AG09319 (cell line): ENCODE measurements around the gene SLC35E2B.
"Not testable (repeated sequence)": the region's sequence is repeated elsewhere in the genome, so short reads cannot be mapped to it uniquely, and the experiment has no call there.

Experiments
- DNase-seq: peaks from one replicate; pipeline ENCODE4 v3.0.0-alpha.2; 2010; ENCODE audit warnings: low read depth; ENCODE audit errors: extremely low read depth
- TF ChIP-seq, protein P1 (sequence below): IDR thresholded peaks from 2 replicates; pipeline ENCODE4 v1.5.1; 2011; ENCODE audit warnings: low read depth, mild to moderate bottlenecking, inconsistent platforms, low read length, moderate library complexity

The SLC35E2B gene

DNA sequence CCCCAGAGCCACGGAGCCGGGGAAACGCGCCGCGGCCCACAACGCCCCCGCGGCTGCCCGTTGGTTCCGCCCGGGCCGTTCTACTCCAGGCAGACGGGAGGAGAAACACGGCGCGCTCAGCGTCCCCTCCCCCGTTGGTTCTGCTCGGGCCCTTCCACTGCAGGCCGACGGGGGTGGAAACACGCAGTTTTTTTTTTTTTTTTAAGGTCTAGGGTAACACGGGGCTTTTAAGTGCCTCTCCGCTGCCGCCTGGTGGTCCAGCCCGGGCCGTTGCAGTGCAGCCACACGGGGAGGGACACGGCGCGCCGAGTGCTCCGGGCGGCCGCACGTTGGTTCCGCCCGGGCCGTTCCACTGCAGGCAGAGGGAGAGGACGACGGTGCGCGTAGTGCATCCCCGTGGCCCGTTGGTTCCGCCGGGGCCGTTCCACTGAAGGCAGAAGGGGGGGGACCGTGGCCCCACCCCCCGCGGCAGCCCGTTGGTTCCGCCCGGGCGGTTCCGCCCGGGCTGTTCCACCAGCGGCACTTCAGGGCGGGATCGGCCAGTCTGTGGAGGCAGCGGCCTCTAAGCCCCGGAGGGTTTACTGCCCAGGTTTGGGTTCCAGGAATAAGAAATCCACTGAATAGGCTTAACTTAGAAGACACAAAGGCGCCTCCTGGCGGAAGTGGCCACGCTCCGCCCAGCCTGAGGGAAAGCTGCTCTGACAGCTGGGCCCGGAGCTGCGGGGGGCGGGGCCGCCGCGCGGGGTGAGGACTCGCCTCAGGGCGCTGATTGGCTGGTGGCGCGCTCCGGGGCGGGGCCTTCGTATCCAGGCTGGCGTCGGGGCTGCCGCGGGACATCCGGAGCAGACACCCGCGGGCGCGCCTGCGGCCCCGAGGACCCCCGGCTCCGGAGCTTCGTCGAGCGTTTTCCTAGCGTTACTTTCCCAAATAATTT lies at the start of gene SLC35E2B:
Gene SLC35E2B (minus strand): TSS at position 82 of the 934 bp plus-strand sequence. CDS start 16,096 bp downstream, outside the sequence.
- peak; percentile 71 for DNase-seq

DNA sequence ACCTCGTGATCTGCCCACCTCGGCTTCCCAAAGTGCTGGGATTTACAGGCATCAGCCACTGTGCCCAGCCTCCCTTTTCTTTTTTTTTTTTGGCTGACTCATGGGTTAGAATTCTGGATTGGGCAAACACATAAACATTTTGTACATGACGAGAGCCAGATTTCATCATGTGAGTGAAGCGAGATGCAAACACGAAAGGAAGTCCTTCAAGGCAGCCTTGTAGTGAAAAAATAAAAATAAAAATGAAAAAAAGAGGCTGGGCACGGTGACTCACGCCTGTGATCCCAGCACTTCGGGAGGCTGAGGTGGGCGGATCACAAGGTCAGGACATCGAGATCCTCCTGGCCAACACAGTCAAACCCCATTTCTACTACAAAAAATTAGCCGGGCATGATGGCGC lies 48.4 kb upstream of the SLC35E2B start:
- DNase-seq: peak; percentile 95

DNA sequence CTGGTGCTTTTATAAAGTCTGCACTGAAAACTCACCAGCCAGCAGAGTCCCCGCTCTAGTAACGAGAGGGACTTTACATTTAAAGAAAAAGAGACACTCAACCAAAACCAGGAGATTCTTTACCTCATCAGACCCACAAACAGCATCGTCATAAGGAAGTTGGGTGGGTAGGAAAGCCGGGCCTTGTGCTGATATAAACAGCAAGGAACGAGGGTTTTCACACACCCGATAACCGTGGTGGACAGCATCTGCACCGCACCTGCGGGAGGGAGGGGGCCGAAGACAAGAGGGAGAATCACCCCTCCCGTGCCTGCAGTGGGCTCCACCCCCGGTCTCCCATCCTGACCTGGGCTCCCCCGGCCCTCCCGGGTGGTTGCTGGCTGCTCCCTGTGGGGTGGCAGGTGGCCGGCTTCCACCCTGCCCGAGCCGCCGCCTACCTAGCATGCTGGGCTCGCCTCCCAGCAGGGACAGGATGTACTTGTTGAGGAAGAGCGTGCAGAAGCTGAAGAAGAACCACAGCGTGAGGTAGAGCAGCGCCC lies 46.3 kb upstream of the SLC35E2B start:
- DNase-seq: not testable (repeated sequence)

DNA sequence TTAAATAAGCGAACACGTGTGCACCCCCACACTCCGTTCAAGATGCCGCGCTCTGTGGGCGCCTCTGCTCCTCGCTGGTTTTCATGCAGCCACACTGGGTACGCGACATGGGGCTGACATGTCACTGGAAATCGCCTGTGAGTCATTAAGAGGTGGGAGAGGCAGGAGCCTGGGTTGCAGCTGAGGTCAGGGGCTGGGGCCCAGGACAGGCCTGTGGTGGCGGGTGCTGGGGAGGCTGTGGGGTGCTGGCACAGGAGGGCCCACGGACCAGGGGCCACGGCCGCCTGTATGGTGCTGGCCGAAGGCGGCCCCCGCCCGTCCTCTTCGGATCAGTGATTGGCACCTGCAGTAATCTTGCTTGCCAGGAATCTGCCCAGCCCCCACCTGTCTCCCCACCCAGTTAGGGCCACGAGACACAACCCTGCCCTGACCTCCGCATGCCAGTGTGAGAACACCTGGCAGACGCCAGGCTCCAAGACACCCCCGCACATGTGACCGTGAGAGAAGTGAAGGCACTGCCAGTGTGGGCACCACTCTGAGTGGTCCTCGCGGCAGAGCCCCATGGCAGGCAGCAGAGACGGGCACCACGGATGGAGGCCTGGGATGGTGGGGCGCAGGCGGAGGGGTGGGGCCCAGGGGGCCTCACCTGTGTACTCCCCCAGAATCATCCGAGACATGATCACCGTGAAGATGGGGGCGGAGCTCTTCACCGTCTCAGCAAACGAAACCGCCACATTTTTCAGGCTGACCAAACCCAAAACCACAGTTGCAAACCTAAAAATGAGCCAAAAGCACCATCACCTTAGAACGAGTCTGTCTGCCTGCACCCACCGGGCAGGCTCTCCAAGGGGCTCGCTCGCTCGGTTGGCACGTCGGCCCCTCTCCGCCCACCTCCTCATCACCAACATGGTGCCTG lies 45.3 kb upstream of the SLC35E2B start:
- DNase-seq: not testable (repeated sequence)

DNA sequence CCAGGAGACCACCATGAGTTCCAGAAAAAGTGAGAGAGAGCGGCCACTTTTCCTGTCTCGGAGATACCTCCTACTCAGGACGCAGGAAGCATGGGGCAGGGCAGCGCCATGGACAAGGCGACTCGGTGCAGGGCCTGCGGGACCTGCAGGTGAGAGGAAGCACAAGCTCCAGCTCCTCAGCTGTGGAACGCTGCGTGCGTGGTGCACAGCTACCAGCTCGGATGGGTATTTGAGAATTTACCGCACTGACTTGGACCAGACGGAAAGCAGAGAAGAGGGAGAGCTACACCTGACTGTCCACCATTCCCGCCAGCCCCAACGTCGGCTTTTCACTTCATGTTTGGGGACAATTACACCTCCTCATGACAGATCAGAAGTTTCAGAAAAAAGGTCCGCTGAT lies 39.8 kb upstream of the SLC35E2B start:
- TF ChIP-seq, protein P1, sequence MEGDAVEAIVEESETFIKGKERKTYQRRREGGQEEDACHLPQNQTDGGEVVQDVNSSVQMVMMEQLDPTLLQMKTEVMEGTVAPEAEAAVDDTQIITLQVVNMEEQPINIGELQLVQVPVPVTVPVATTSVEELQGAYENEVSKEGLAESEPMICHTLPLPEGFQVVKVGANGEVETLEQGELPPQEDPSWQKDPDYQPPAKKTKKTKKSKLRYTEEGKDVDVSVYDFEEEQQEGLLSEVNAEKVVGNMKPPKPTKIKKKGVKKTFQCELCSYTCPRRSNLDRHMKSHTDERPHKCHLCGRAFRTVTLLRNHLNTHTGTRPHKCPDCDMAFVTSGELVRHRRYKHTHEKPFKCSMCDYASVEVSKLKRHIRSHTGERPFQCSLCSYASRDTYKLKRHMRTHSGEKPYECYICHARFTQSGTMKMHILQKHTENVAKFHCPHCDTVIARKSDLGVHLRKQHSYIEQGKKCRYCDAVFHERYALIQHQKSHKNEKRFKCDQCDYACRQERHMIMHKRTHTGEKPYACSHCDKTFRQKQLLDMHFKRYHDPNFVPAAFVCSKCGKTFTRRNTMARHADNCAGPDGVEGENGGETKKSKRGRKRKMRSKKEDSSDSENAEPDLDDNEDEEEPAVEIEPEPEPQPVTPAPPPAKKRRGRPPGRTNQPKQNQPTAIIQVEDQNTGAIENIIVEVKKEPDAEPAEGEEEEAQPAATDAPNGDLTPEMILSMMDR: no peak

DNA sequence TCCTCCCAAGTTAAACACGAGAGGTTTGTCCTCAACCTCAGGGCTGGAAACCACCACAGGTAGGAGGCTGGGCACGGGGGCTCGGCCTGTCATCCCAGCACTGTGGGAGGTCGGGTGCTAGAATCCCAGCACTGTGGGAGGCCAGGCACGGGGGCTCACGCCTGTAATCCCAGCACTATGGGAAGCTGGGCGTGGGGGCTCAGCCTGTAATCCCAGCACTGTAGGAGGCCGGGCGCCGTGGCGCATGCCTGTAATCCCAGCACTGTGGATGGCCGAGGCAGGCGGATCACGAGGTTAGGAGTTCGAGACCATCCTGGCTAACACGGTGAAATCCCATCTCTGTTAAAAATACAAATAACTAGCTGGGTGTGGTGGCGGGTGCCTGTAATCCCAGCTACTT lies 38.3 kb upstream of the SLC35E2B start:
- TF ChIP-seq, protein P1: no peak
- DNase-seq: no peak

More for the DNA sequence above, 39.8 kb upstream of the SLC35E2B start:
- no peak for DNase-seq

DNA sequence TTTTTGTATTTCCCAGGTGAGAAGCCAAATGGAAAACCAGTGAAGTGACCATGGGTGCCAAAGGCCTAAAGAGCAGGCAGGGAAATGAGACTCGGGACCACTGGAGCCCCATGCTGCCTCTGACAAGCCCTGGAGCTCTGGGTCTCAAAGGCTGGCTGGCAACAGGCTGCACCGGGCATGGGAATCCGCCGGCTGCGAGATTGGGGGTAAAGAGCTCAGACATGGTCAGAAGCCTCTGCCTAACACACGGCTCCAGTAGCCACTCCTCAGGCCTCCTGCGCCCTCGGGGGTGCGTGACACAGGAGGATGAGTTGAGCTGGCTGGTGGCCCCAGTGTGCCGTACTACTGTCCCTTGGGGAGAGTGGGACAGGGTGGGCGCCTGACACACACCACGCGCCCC lies 37.6 kb upstream of the SLC35E2B start:
- DNase-seq: not testable (repeated sequence)

DNA sequence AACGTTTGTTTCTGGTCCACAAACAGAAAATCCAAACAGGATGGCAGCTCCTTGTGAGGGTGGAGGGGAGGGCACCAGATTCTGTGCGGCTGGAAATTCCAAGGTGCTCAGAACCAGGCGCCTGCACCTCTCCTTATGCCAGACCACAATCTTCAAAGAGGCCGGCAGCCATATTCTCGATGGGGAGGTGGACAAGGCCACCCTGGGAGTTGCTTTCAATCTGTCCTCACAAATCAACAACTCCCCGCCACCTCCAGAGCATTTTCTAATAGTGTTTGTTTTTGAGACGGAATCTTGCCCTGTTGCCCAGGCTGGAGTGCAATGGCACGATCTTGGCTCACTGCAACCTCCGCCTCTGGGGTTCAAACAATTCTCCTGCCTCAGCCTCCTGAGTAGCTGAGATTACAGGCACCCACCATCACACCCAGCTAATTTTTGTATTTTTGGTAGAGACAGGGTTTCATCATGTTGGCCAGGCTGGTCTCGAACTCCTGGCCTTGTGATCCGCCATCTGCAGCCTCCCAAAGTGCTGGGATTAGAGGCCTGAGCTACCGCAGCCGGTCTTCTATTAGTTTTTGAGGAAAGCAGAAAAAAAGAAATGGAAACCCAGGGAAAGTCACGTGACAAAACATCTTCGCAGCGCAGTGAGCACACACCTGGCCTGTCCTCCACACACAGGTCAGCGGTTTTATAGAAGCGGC lies 36.7 kb upstream of the SLC35E2B start:
- not testable (repeated sequence) for DNase-seq

DNA sequence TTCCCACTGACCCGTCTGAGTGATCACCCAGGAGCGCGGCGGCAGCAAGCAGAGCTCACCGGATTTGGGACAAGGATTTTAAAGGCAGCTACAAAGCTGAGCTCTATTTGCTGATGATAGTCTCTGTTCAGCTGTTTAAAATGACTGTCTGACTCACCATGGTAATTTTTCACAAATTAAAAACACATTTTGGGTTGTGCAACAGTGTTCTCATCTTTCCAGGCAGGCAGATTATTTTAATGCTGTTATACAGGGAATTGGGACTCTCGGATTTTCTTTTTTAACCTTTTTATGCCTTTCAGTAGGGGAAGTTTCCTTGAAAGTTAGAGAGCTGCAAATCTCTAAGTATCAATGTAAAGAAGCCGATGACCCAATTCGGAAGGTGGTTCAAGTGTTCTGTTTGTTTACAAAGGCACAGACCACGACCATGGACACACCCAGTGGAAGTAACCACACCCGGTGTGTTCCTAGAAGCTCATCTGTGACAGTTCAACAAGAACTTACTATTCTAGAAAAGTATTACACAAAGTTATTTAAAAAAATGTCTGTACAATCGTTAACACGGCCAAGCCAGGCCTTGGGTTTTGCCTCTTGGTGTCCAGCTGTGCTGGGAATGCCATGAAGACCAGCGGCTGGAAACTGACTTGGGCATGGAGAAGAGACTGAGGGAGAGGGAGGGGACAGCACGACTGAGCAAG lies 35.9 kb upstream of the SLC35E2B start:
- peak; percentile 52 for DNase-seq

DNA sequence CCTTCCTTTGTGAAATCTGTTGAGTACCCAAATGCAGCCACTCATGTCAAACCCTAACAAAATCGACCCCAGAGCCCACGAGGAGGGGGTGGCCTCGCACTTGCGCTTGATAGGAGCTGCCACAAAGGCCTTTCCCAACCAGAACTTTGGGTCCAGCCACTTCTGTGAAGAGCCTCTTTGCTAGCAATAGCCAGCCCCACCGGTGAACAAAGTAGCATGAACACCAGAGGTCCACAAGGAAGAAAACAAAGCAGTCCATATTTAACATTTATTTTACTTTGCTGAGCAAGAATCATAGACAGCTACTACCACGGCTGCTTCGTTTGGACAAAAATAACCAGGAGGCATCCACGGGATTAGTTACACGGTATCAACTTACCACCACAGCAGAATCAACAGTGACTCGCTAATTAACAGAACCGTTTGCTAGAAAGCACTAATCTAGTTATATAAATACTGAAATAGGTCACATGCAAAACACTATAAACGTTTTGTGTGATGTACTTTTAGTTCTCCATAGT lies 34.6 kb upstream of the SLC35E2B start:
- peak; percentile 7 for DNase-seq

DNA sequence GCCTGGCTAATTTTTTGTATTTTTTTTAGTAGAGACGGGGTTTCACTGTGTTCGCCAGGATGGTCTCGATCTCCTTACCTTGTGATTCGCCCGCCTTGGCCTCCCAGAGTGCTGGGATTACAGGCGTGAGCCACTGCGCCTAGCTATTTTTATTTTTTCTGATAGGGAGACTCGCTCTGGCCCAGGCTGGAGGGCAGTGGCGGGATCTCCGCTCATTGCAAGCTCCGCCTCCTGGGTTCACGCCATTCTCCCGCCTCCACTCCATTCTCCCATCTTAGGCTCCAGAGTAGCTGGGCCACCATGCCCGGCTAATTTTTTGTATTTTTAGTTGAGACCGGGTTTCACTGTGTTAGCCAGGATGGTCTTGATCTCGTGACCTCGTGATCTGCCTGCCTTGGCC lies 33.5 kb upstream of the SLC35E2B start:
- not testable (repeated sequence) for DNase-seq

DNA sequence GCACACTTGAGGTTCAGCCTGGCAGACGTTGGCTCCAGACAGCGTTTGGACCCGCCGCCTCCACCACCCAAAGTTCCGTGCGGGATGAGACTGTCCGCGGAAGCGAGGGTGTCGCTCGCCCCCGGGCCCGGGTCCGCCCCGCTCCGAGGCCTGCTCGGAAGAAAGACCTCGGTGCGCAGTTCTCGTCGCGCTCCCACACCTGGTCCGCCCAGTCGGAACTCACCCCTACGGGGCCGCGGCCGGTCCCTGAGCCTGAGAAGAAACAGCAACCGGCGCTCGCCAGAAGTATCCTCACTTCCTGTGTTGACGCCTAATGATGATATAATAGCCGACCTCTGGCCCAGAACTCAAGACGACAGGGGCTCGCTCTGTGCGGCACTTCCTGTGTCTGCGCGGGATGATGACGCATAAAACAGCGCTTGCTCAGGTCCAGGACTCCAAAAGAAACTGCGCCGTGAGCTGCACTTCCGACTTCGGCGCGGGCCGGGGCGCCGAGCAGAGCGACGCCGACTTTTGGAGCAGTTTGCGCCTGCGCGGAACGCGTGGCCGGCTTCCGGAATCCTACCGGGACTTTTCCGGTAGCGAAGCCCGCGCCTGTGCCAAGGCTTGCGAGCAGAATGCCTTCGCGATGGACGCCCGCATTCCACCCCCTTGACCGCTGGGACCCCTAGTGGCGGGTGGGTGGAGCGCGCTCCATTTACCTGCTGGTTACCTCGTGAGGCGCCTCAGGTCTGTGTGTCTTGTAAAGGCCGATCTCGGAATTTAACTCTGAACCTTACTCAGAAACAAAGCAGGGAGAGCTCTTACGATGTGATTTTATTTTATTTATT lies 31.7 kb upstream of the SLC35E2B start, which contains the start of gene CDK11A:
Gene CDK11A (minus strand): TSS at position 323 of the 830 bp plus-strand sequence. CDS start 1,539 bp downstream, outside the sequence.
- peak; percentile 97 for DNase-seq
